RWPE1 (cell line): ENCODE data around the gene PIK3C3.

Experiments
- CTCF ChIA-PET: fragments of 350-600 bp; sonication (Branson Sonifier 250); formaldehyde crosslinking; extraction: SDS; loops from one replicate; lab custom pipeline; 2021; lab: Yijun Ruan, JAX
- POLR2A ChIA-PET: fragments of 400-600 bp; formaldehyde crosslinking; extraction: SDS; loops from one replicate; lab custom pipeline; 2020; ENCODE audit warnings: antibody characterized with exemption; ENCODE audit not compliant: low non-redundant PET; lab: Yijun Ruan, JAX
- DNase-seq: peaks from one replicate; pipeline ENCODE4 v3.0.0; 2012; ENCODE audit warnings: low spot score
- H3K27ac ChIP-seq: fragments of 450-650 bp; 2 replicates; pipeline ENCODE4 v1.5.1; 2017
- CTCF ChIP-seq: fragments of 450-650 bp; conservative IDR thresholded peaks from 2 replicates; pipeline ENCODE4 v1.5.1; 2017; ENCODE audit warnings: low read depth, mild to moderate bottlenecking

Gene PIK3C3

GRCh38 chr18:42131066-42131929 lies 176.3 kb downstream of the PIK3C3 start:
- no peak for DNase-seq
- H3K27ac ChIP-seq = no peak overlapping the region
- TF ChIP-seq CTCF = no peak
- POLR2A ChIA-PET = no interaction called here
- CTCF ChIA-PET = interaction anchor here (0.5 to 0.6 kb wide), 2 partner anchors 576 to 1110 kb away, joined by 3 to 5 read pairs; no protein-coding TSS in a partner anchor

- H3K27ac ChIP-seq = no peak overlapping the region
- ChIA-PET POLR2A (no interaction called here), CTCF (no interaction called here)
- DNase-seq = no peak
- no peak for TF ChIP-seq CTCF
These were observed 176.9 kb downstream of the PIK3C3 start for GRCh38 chr18:42131930-42132244.
